Thoracic aorta (tissue), 2 donors: ENCODE results near the gene MYCBPAP. TPM values are rescaled to one million over a fixed set of nuclear protein-coding genes. Genes with fewer than 3 reads are reported as not detected.

ENCODE experiments used
- ATAC-seq: fragments of 150-250 bp; one replicate; pipeline ENCODE4 v1.8.0; 2017; ENCODE audit warnings: low read depth; ENCODE audit not compliant: insufficient number of reproducible peaks, low FRiP score
- DNase-seq: peaks from one replicate; pipeline ENCODE4 v3.0.0-alpha.2; 2020; ENCODE audit warnings: low spot score
- H3K27ac ChIP-seq, 2 donors: fragments of 200-600 bp; sonication (generic); 1 replicate in 1 of 2; 2 replicates in 1 of 2; pipeline ENCODE4 v1.5.1; 2016; ENCODE audit warnings: mild to moderate bottlenecking in 2 of 2, moderate library complexity in 2 of 2
- H3K27me3 ChIP-seq: fragments of 200-600 bp; sonication (generic); replicated peaks from 2 replicates; pipeline ENCODE4 v1.6.0; 2016; ENCODE audit warnings: mild to moderate bottlenecking; ENCODE audit not compliant: insufficient read depth
- H3K36me3 ChIP-seq: fragments of 200-600 bp; sonication (generic); one replicate; pipeline ENCODE4 v1.5.1; 2016
- H3K4me1 ChIP-seq, 2 donors: fragments of 200-600 bp; sonication (generic); 1 replicate in 1 of 2; 2 replicates in 1 of 2; pipeline versions ENCODE4 v1.5.1 to v1.6.0; 2016; ENCODE audit warnings: low read depth in 2 of 2, mild to moderate bottlenecking in 1 of 2; ENCODE audit not compliant: control insufficient read depth in 1 of 2
- H3K4me3 ChIP-seq: fragments of 200-600 bp; sonication (generic); 2 replicates; pipeline ENCODE4 v1.5.1; 2016; ENCODE audit warnings: mild to moderate bottlenecking
- H3K9me3 ChIP-seq: fragments of 200-600 bp; sonication (generic); 2 replicates; pipeline ENCODE4 v1.5.1; 2016
- CTCF ChIP-seq: fragments of 200-600 bp; sonication (generic); IDR thresholded peaks from one replicate; pipeline ENCODE4 v1.5.1; 2019; ENCODE audit warnings: antibody characterized with exemption
- total RNA-seq, 2 donors: library from RNA; depleted of rRNA; stranded (reverse); fragments of >200 nt; gene quantifications; one replicate each; pipeline versions ENCODE4 v1.1.0 to v1.2.3, GENCODE V29; 2016

MYCBPAP gene
- total RNA-seq, 2 donors from 2014 or later: 0.56 to 0.68 TPM

GRCh38 chr17:50568659-50569058, 60.4 kb downstream of the MYCBPAP start:
- ATAC-seq: no peak
- no peaks in the 10 kb centered on the region for H3K36me3 ChIP-seq
- H3K9me3 ChIP-seq: no peaks in the 10 kb centered on the region
- H3K27ac ChIP-seq: no peak overlapping the region
- no peak overlapping the region for H3K4me3 ChIP-seq
- no peaks in the 10 kb centered on the region for H3K27me3 ChIP-seq
- H3K4me1 ChIP-seq: peaks cover 0 to 19% of the 10 kb centered on the region in 2 donors
- TF ChIP-seq CTCF: no peak
- DNase-seq: no peak

GRCh38 chr17:50569592-50569991, 61.4 kb downstream of the MYCBPAP start:
- no peak overlapping the region for H3K27ac ChIP-seq
- no peaks in the 10 kb centered on the region for H3K36me3 ChIP-seq
- ATAC-seq (no peak), DNase-seq (no peak)
- H3K9me3 ChIP-seq: no peaks in the 10 kb centered on the region
- H3K4me3 ChIP-seq: no peak overlapping the region
- peaks cover 0 to 12% of the 10 kb centered on the region in 2 donors for H3K4me1 ChIP-seq
- H3K27me3 ChIP-seq: no peaks in the 10 kb centered on the region
- no peak for TF ChIP-seq CTCF

- Histone ChIP-seq H3K27ac (no peak overlapping the region), H3K36me3 (no peaks in the 10 kb centered on the region), H3K4me1 (peaks cover 0 to 7% of the 10 kb centered on the region in 2 donors), H3K4me3 (no peak overlapping the region), H3K27me3 (no peaks in the 10 kb centered on the region), H3K9me3 (no peaks in the 10 kb centered on the region)
- TF ChIP-seq CTCF: no peak
- DNase-seq (no peak), ATAC-seq (no peak)
These were observed 61.8 kb downstream of the MYCBPAP start for GRCh38 chr17:50570032-50570431.

- H3K36me3 ChIP-seq: no peaks in the 10 kb centered on the region
- H3K27ac ChIP-seq: no peak overlapping the region
- ATAC-seq: no peak
- DNase-seq: no peak
- no peak overlapping the region for H3K4me3 ChIP-seq
- peaks cover 0 to 3% of the 10 kb centered on the region in 2 donors for H3K4me1 ChIP-seq
- no peak for TF ChIP-seq CTCF
- no peaks in the 10 kb centered on the region for H3K27me3 ChIP-seq
- H3K9me3 ChIP-seq: no peaks in the 10 kb centered on the region
These were observed 62.3 kb downstream of the MYCBPAP start for GRCh38 chr17:50570528-50570927.

- Histone ChIP-seq H3K36me3 (no peaks in the 10 kb centered on the region), H3K27me3 (no peaks in the 10 kb centered on the region), H3K9me3 (no peaks in the 10 kb centered on the region), H3K4me3 (no peak overlapping the region), H3K4me1 (no peaks in the 10 kb centered on the region), H3K27ac (no peak overlapping the region)
- ATAC-seq (no peak), DNase-seq (no peak)
- no peak for TF ChIP-seq CTCF
These were observed 63.4 kb downstream of the MYCBPAP start for GRCh38 chr17:50571681-50572080.
